RWPE2 (cell line): ENCODE data around the gene PWP1.

Source experiments
- ATAC-seq: fragments of 200-7000 bp; cut with Tn5 transposase; 3 replicates; pipeline ENCODE4 v1.9.1; 2021; ENCODE audit warnings: low read depth
- DNase-seq: peaks from one replicate; pipeline ENCODE4 v3.0.0-alpha.2; 2020; ENCODE audit warnings: low spot score
- H3K27ac ChIP-seq: fragments of 450-650 bp; 2 replicates; pipeline ENCODE4 v1.5.1; 2017; ENCODE audit warnings: mild to moderate bottlenecking; ENCODE audit not compliant: poor library complexity, severe bottlenecking
- H3K27me3 ChIP-seq: fragments of 250-450 bp; sonication (Bioruptor Pico); 2 replicates; pipeline ENCODE4 v1.5.1; 2021; ENCODE audit warnings: mild to moderate bottlenecking, moderate library complexity; ENCODE audit not compliant: insufficient read depth, poor library complexity, severe bottlenecking
- H3K36me3 ChIP-seq: fragments of 250-450 bp; sonication (Bioruptor Pico); 2 replicates; pipeline ENCODE4 v1.5.1; 2020; ENCODE audit warnings: low read depth, mild to moderate bottlenecking, moderate library complexity
- H3K4me1 ChIP-seq: fragments of 250-450 bp; sonication (Bioruptor Pico); 2 replicates; pipeline ENCODE4 v1.5.1; 2021; ENCODE audit warnings: mild to moderate bottlenecking, moderate library complexity; ENCODE audit not compliant: insufficient read depth, poor library complexity, severe bottlenecking
- H3K4me3 ChIP-seq: fragments of 250-450 bp; sonication (Bioruptor Pico); 2 replicates; pipeline ENCODE4 v1.5.1; 2021; ENCODE audit warnings: mild to moderate bottlenecking, moderate library complexity; ENCODE audit not compliant: severe bottlenecking
- H3K9me3 ChIP-seq: fragments of 250-450 bp; sonication (Bioruptor Pico); 2 replicates; pipeline ENCODE4 v1.5.1; 2021; ENCODE audit warnings: mild to moderate bottlenecking, moderate library complexity; ENCODE audit not compliant: severe bottlenecking
- TF ChIP-seq, protein P1 (sequence below): fragments of 450-650 bp; IDR thresholded peaks from one replicate; pipeline ENCODE4 v1.5.1; 2017; ENCODE audit warnings: mild to moderate bottlenecking, moderate library complexity; ENCODE audit not compliant: poor library complexity, severe bottlenecking

The PWP1 gene

DNA sequence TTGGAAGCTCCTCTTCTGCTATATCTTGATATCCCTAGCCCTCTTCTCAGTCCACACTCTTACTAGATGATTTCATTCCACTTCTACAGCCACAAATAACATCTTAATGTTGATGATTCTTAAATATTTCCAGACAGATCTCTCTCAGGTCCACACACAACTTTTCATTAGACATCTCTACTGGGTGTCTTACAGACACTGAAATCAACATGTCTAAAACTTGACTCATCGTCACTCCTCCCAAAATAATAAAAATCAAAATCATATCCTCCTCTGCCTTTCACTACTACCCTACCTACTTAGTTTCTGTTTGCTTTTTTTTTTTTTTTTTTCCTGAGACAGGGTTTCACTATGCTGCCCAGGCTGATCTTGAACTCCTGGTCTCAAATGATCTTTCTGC lies 63.5 kb downstream of the PWP1 start:
- no peaks in the 10 kb centered on the region for H3K9me3 ChIP-seq
- H3K36me3 ChIP-seq = peaks cover 90% of the 10 kb centered on the region
- ATAC-seq = peak; percentile 69
- DNase-seq = no peak
- no peak overlapping the region for H3K4me3 ChIP-seq
- no peaks in the 10 kb centered on the region for H3K27me3 ChIP-seq
- peaks cover 11% of the 10 kb centered on the region for H3K4me1 ChIP-seq
- TF ChIP-seq, protein P1, sequence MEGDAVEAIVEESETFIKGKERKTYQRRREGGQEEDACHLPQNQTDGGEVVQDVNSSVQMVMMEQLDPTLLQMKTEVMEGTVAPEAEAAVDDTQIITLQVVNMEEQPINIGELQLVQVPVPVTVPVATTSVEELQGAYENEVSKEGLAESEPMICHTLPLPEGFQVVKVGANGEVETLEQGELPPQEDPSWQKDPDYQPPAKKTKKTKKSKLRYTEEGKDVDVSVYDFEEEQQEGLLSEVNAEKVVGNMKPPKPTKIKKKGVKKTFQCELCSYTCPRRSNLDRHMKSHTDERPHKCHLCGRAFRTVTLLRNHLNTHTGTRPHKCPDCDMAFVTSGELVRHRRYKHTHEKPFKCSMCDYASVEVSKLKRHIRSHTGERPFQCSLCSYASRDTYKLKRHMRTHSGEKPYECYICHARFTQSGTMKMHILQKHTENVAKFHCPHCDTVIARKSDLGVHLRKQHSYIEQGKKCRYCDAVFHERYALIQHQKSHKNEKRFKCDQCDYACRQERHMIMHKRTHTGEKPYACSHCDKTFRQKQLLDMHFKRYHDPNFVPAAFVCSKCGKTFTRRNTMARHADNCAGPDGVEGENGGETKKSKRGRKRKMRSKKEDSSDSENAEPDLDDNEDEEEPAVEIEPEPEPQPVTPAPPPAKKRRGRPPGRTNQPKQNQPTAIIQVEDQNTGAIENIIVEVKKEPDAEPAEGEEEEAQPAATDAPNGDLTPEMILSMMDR = no peak
- H3K27ac ChIP-seq = peak overlapping the region; percentile 77

DNA sequence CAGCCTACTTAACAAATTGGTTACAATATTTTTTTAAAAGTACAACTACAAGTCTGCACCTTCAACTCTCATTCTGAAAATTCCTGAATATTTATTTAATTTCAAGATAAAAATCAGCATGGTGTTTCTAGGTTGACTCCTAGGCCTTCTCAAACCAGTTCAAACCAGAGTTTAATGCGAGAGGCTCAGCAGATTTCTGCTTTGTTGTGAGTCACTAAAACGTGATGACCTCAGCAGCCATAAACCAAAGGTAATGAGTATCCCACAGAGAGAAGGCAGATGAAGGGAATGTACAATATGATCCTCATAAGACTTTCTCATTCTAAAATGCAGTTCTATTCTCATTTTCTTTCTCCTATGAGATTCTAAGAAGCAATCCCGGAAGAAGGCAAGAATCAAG lies 73.8 kb downstream of the PWP1 start:
- TF ChIP-seq, protein P1 = no peak
- H3K4me1 ChIP-seq = peaks cover 12% of the 10 kb centered on the region
- peak overlapping the region; percentile 86 for H3K4me3 ChIP-seq
- ATAC-seq (peak; percentile 74), DNase-seq (no peak)
- peak overlapping the region; percentile 54 for H3K27ac ChIP-seq
- H3K36me3 ChIP-seq = peaks cover 56% of the 10 kb centered on the region
- no peaks in the 10 kb centered on the region for H3K27me3 ChIP-seq
- no peaks in the 10 kb centered on the region for H3K9me3 ChIP-seq

DNA sequence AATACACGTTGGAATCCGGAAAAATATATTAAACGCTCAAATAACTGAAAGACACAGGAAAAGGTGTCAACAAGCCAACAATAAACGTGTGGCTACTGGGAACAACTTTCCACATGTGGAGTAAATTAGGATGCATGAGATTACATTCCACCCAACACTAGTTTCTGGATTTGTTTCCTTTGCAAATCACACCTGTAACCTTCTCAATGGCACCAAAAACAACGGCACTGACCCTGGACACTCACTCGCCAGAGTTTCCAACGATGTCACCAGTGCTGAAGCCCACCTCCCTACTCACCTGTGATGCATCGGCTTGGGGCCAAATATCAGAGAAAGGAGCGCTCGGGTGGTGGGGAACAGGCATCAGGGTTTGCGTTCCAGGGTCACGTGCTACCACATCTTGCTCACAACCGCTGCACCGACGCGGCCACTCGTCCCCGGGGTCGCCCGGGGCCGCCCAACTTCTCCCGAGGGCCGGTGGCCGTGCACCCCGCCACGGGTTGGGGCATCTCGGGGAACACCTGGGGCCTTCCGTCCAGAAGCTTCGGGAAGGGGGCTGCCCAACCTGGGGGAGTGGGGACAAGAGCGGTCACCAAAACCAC lies 74.7 kb downstream of the PWP1 start:
- ATAC-seq (0 out of 3 replicates have a peak, but pooled peaks have one; percentile 6), DNase-seq (no peak)
- Histone ChIP-seq H3K36me3 (peaks cover 47% of the 10 kb centered on the region), H3K4me3 (peak overlapping the region; percentile 86), H3K4me1 (peaks cover 12% of the 10 kb centered on the region), H3K27me3 (no peaks in the 10 kb centered on the region), H3K27ac (peak overlapping the region; percentile 54), H3K9me3 (no peaks in the 10 kb centered on the region)
- TF ChIP-seq, protein P1 = no peak

DNA sequence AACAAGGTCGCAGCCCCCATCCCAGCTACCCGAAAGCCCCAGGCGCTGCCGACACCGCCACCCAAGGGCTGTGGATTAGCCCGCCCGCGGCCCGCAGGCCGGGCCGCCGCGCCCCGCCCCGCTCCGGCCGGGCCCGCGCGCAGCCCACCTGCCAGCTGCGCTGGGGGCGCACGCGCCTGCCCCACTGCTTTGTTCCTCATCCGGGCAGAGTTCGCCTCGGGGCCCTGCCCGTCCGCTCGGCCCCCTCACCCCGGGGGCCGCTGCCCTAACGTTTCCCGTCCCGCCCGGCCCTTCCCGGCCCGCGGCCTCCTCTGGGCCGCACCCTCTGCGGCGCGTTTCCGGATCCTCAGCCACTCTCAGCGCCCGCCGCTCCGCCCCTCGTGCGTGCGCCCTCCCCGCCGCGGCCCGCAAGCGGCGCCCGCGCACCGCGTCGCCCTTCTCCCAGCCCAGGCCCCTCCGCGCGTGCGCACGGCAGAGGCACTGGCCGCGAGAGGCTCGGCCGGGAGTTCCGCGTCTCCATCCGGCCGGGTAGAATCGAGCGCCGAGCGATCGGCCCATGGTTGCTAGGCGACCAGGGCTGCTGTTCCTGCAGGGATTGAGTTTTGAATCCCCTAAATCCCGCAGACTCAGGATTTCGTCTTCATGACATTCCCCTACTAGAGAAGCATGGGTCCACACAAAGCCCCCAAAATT lies 75.4 kb downstream of the PWP1 start, which contains the start of gene PRDM4:
Gene PRDM4, minus strand, starts transcription at position 329 of the 693 bp plus-strand sequence. CDS start 622 bp downstream, outside the sequence.
- ATAC-seq = peak; percentile 92
- no peaks in the 10 kb centered on the region for H3K9me3 ChIP-seq
- TF ChIP-seq, protein P1 = peak; percentile 60
- peaks cover 12% of the 10 kb centered on the region for H3K4me1 ChIP-seq
- no peaks in the 10 kb centered on the region for H3K27me3 ChIP-seq
- peak within 1 kb of the TSS; percentile 54 for H3K27ac ChIP-seq
- peaks cover 40% of the 10 kb centered on the region for H3K36me3 ChIP-seq
- peak; percentile 91 for DNase-seq
- peak within 1 kb of the TSS; percentile 86 for H3K4me3 ChIP-seq

DNA sequence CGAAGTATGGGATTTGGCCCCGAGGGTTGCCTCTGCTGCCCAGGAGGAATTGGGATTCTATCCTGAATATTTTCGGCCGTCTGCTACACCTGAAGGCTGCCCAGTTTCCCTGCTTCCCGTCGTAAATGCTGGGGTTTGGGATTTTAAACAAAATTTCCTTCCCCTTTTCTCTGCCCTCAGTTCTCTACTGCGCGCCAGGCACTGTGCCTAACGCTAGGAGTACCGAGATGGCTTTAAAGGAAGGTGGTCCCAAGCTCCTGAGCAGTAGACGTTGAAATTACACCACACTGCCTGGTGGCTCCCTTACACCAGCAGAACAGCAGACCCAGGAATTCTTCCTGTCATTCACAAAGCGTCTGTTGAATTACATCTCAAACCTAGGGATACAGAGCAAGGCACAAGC lies 75.9 kb downstream of the PWP1 start:
- no peak for DNase-seq
- TF ChIP-seq, protein P1 = no peak

More for the DNA sequence above, 75.9 kb downstream of the PWP1 start:
- Histone ChIP-seq H3K36me3 (peaks cover 35% of the 10 kb centered on the region), H3K4me3 (peak overlapping the region; percentile 86), H3K27me3 (no peaks in the 10 kb centered on the region), H3K4me1 (peaks cover 12% of the 10 kb centered on the region), H3K27ac (no peak overlapping the region), H3K9me3 (no peaks in the 10 kb centered on the region)
- no peak for ATAC-seq
